COLO829 (cell line): ENCODE results near the gene NAT8.
A peak's percentile ranks its signal among the peaks of the same experiment; 100 is the strongest.
"Not testable (repeated sequence)": the region's sequence is repeated elsewhere in the genome, so short reads cannot be mapped to it uniquely, and the experiment has no call there.

ENCODE experiments used
- DNase-seq: peaks from one replicate; pipeline ENCODE4 v3.0.0; 2012; ENCODE audit warnings: low spot score

NAT8 gene

DNA sequence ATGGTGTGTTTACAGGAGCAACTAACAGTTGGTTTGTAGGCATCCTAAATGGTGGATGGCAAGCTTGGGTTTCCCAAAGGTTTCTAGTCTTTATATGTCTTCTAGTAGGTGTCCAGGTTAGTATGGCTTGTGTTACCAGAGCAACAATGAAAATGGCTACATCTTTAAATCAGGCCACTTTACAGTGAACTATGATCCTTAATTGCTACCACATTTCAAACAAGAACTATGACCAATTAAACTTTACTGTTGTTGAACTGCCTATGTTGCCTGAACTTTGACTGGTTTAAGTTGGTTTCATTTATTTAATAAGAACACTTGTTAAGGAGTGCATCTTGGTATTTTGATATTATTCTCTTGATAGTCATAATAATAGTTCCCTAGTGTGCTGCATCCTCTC, 5.2 kb downstream of the NAT8 start:
- DNase-seq, result not testable (repeated sequence)

DNA sequence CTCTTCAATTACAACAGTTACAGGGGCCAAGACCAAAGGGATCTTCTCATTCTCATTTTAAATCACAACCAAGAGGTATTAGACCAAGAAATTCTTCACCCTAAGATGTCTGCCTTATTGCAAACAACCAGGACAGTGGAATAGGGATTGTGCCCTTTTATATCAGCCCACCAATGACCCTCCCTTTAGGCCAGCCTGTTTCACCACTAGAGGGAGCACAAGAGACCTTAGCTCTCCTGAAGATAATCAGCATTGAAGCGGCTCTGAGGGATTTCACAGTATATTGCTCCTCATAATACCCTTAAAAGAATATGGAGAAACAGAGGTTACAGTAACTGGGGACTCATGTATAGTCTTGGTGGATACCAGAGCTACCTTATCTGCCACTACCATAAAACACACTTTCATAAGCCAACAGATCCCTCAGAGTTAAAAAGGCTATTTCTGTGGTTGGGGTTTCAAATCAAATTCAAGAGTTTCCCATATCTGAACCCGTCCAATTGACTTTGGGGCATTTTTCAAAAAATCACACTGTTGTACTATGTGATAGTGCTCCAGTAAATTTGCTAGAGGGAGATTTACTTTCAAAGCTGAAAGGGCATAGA, 11.5 kb downstream of the NAT8 start:
- not testable (repeated sequence) for DNase-seq

DNA sequence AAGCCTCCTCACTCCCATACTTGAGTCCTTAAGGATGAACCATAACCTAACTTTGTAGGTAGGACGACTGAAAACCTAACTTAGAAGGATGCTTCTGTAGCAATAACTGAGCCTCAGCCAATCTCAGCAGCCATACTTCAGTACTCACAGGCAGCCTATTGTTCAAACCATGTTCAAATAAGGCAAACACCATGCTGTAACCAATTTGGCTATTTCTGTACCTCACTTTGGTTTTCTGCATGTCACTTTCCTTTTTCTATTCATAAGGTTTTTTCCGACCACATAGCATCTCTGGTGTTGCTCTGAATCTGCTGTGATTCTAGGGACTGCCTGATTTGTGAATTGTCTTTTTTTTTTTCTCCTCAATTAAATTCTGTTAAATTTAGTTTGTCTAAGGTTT, 13.7 kb downstream of the NAT8 start:
- DNase-seq, result not testable (repeated sequence)

DNA sequence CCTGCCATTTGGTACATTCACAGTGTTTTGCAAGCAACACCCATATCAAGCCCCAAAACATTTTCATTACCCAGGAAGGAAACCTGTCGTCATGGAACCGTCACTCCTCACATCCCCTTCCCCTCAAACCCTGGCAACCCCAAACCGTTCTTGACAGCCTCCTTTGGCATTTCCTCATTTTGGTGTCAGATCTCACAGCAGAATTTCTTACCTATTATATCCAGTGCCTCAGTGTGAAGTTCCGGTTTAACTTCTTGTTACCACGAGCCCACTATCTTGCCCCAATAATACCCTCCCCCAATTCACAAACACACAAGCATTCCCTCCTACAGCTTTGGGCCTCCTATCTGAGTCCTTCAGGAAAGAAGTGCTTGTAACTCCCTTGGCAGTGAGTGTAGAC, 16.0 kb downstream of the NAT8 start:
- not testable (repeated sequence) for DNase-seq

DNA sequence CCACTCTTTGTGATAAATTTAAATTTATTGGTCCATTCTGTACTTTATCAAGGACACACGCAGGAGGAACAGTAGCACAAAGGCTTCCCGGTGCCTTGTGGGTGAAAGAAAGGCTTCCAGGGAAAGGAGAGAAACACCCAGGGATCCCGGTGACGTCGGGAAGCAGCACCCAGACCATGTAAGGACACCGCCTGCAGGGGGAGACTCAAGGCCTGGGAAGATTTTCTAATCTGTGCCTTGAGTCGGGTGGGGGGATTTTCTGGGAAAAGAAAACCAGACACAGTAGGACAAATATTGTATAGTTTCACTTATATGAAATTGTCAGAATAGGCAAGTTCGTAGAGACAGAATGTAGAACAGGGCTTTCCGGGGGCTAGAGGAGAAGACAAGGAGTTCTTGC, 17.6 kb downstream of the NAT8 start:
- not testable (repeated sequence) for DNase-seq

DNA sequence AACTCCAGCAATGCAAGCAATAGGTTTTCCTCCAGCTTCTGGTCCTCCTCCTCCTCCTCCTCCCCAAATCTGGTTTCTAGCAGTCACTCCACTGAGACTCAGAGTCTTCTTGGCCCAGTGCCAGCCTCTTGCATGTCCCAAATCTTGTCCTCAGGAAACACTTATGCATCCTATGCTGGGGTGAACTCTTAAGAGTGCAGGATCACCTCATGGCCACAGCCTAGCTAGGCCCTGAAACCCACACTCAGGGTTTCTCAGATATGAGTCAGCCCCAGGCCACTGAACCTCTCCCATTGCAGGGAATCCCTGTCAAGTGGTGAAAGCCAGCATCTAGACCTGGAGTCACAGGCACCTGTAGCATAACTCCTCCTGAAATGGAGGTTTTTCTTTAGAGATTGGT, 18.2 kb downstream of the NAT8 start:
- DNase-seq, result not testable (repeated sequence)

DNA sequence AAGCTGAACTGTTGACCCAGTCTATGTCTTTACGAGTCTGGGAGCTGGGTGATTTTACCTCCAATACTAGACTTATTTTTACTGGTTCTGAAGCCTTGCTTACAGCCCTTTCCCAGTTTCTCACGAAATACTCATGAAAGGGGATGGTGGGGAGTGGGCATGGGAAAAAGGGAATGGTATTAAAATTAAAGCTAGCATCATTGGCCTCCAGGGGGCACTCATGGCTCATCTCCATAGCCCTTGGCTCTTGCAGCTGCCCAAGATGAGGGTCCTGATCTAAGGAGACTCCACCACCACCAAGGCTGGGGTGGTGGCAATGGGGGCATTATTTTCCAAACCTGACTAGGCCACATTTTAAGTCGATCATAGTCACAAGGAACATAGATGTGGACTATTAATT, 22.3 kb downstream of the NAT8 start:
- not testable (repeated sequence) for DNase-seq

DNA sequence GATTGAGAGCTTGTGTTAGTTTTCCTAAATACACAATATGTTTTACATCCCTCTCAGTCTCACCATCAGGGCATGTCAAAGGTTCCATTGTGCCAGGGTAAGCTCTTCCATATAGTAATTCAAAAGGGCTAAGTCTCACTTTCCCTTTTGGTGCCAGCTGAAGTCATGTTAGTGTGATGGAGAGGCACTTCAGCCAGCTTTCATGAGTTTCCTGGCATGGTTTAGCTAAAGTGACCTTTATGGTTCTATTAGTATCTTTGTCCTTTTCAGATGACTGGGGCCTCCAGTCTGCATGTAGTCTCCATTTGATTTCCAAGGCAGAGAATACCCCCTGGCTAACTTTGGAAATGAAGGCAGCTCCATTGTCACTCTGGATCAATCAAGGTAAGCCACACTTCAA, 27.2 kb downstream of the NAT8 start:
- no peak for DNase-seq

DNA sequence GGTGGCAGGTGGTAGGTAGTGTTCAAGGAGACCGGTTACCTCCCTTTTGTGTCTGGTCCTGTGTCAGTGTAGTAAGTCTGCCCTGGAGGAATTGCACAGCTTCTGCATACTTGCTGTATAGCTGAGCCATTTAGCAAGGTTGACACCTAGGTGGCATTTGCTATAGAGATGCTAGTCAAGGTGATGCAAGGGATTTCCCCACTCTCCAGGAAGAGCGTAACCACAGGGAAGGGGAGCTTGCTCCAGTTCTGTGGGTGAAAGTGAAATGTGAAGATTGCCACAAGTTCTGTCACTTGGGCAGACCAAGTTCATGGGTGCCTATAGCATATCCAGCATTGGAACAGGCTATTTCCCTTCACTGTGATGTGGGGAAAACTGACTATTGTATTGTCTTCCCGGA, 28.1 kb downstream of the NAT8 start:
- DNase-seq, result no peak

DNA sequence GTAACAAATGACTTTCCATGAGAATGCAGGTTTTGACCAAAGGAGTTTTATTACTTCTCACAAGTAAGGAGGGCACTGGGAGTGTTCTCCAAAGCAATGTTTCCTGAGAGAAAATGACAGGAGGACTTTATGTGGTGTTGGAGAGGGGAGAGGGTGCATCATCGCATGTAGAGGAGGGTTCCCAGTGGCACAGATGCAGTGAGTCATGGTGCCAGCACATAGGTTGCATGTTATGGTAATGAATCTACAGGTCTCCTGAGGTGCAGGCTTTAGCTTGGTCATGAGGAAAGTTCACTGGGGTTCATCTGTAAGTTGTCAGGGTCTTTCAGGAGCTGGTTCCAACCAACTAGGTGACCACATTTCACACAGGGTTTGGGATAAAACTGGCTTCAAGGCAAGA, 30.4 kb downstream of the NAT8 start:
- DNase-seq, result no peak

DNA sequence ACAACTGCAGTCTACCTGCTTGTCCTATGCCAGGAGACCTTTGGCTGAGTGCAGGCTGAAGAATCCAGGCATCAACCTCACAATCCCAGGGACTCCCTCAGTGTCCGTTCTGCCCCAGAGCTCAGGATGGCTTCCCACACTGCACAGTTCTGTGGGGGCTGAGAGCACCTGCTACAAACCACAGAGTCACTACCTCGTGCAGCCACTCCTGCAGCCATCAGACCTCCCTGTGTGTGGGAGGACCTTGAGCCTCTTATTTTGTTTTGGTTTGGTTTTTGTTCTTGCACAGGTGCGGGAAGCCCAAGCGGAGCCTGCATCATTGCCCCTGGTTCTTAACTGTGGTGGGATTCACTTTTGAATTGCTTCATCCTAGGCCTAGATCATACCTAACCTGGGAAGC, 31.0 kb downstream of the NAT8 start:
- DNase-seq, result no peak

DNA sequence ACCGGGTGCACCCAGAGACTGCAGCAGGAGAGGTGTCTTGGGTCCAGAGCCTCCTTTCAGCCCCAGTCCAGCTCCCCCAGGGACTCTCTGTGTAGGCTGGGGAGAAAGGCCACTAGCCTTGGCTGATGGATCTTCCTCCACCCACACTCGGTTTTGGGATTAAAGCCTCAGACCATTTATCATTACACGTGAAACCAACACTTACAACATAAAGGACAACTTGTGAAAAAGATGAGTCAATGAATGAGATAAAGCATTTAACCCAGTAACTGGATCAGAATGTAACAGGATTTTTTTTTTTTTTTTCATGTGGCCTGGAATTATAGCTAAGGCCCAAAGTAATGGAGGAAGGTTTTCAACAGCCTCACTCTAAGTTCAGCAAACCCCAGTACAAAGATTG, 32.1 kb downstream of the NAT8 start:
- DNase-seq, result peak; percentile 10

DNA sequence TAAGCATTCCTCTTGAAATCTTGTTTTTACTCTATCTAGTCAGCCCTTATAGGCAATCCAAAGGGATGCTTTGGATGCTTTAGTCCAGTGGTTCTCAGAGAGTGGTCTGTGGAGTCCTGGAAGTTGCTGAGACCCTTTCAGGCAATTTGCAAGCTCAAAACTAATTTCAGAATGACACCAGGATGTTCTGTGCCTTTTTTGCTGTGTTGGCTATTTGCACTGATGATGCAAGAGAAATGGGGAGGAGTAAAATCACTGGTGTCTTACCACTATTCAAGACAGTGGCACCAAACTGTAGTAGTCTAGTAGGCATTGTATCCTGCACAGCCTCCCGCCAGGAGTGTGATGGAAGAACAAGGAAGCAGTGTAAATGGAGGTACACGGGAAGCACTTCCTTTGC, 37.6 kb downstream of the NAT8 start:
- DNase-seq, result not testable (repeated sequence)

DNA sequence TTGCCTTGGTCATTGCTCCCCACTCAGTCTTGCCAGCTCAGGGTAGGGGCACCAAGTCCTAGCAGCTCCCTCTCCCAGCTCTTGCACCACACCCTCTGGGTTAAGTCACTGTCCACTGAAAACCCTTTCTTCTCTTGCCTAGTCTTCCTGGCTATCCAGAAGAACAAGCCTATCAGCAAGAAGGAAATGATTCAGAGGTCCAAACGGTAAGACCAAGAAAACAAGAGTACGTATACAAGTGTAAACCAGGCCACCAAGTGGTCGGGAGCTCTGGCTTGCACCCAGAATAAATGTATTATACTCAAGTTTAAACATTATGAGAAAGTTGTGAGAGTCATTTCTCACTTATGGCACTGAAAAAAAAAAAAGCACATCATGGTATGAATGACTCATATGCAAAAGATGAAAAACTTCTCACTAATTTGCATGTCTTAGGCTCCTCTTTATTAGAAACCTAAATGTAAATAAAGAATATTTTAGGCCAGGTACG, 39.1 kb downstream of the NAT8 start:
- not testable (repeated sequence) for DNase-seq

DNA sequence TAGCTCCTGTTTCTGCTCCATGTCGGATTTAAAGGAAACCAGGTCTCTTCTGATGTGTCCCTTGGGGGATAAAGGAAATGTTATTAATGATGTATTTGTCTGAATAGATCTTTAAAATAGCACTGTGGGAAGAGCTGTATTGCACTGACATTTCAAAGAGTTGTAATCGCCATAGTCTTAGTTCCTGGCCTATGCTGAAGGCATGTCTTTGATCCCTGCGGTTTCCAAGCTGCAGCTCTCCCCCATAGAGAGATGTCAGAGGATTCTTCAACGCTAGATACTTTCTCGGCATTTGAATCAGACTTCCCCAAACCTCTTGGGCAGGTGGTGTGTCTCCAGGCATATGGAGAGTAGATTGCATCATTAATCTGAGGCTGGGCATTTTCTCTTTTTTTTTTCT, 40.4 kb downstream of the NAT8 start:
- no peak for DNase-seq

DNA sequence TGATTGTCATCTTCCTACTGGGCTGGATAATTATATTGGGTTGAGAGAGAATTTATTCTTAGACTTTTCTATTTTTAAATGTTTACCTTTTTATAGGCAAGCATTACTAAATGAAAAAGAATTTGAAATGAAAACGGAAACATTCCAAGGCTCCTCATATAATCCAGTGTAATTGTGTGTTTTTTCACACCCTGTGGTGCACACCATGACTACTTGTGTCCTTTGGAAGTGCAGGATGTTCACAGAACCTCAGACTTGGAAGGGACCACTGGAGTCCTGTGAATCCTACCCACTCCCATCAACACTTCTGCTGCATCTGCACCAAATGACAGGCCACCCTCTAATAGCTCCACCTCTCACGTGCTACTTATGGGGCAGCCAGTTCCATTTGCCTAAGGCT, 48.0 kb downstream of the NAT8 start:
- DNase-seq, result no peak

DNA sequence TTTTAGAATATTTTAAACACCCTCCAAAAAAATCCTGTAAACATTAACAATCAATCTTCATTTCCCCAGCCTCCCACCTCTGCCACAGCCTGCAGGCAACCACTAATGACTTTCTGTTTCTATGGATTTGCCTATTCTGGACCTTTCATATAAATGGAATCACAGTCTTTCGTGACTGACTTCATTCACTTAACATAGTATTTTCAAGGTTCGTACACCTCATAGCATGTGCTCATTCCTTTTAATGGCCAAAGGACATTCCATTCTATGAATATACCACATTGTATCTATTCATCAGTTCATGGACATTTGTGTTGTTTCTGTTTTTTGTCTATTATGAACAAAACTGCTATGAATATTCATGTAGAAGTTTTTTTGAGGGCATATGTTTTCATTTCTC, 48.5 kb downstream of the NAT8 start:
- DNase-seq, result peak; percentile 52
